NCI-H774 (cell line): Measurements from ENCODE around the gene MARK3.
A peak's percentile ranks its signal among the peaks of the same experiment; 100 is the strongest.

ENCODE experiments used
- DNase-seq: peaks from one replicate; lab custom pipeline; 2025; lab: John Stamatoyannopoulos, UW

Gene MARK3

DNA sequence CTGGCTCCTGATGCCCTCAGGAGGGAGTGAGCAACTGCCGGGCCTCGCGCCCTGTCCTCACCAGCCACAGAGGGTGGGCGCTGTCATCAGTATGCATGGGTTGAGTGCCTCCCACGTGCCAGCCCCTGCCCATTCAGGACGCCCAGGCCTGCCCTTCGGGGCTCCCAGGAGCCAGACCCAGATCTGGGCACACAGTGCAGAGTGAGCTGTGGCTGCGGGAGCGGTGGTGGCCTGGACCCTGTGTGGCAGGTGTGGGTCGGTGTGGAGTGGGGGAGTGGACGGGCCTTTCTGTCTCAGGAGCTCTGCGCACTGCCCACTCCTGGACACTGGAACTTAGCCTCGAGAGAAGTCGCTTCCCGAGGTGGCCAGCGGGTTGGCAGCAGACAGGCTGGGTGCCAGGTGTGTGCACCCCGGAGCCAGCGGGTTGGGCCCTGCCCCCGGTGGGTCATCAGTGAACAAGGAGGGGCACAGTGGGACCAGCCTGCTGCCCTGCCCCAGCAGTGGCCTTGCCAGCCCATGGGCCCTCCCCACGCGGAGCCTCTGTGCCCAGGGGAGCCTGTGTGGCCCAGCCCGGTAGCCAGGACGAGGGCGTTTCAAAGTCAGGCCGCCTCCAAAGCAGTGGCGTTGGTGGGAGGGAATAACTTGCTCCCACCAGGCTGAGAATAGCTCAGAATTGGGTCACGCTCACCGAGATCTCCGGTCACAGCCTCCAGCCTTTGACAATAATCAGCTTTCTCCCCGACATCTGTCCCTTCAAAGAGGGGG lies 153.3 kb downstream of the MARK3 start:
- no peak for DNase-seq

DNA sequence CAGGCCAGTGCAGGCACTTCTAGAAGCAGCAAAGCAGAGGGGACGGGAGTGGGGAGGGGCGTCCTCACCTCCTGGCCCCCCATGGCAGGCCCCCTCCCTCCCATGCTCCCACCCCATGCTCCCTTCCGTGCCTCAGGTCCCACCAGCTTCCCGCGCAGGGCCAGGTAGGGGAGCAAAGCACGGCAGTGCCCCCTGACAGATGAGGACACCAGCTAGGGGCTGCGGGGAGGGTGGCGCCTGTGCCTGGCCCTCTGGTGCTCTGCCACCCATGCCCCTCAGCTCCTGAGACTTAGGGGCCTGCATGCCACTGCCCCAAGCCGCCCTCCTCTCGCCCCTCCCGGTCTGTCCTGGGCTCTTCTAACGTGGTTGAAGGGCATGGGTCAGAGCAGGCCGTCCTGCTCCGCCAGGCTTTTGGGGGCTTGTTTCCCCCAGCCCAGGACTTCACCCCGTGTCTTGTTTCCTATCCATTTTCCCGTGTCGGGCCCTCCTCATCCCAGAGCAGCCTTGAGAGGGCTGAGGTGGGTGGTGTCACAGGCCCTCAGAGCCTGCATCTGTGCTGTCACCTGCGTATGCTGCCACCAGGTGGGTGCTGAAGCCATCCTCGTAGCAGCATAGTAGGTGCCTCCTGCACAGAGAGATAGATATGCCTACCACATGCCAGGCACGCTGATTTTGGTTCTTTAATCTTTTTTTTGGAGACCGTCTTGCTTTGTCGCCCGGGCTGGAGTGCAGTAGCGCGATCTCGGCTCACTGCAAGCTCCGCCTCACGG lies 154.0 kb downstream of the MARK3 start:
- DNase-seq, result no peak

DNA sequence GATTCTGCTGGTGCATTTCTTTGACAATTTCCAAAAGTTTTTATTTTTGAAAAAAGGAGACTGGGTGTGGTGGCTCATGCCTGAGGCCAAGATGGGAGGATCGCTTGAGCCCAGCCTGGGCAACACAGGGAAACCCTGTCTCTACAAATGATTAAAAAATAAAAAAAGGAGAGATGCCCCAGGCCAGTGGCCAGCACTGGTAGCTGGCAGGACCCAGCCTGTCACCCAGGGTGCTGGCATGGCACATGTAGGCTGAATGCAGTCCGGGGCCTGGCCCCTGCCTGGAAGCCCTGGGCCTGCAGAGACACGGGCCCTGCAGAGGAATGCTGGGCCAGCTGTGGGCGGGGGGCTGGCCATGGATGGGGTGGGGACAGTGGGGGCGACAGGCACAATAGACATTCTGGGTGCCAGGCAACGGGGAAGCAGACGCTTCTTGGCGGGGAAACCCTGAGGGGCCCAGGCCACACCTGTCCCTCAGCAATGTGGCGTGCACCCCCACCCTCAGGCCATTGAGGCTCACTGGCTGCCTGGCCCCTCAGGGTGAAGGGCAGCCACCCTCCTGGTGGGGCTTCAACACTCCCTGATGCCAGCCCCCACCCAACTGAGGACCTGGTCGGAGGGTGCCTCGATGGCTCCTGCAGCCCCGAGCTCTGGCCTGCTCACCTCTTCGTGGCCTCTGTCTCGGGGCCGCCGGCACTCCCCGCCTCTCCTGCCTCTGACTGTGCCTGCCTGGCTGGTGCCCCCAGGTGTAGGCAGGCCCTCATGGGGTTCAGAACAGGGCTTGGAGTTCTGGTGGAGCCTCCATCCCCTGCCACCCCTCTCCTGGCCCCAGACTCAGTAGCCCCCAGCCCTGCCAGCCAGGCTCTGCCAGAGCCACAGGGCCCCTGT lies 155.8 kb downstream of the MARK3 start:
- DNase-seq, result no peak

DNA sequence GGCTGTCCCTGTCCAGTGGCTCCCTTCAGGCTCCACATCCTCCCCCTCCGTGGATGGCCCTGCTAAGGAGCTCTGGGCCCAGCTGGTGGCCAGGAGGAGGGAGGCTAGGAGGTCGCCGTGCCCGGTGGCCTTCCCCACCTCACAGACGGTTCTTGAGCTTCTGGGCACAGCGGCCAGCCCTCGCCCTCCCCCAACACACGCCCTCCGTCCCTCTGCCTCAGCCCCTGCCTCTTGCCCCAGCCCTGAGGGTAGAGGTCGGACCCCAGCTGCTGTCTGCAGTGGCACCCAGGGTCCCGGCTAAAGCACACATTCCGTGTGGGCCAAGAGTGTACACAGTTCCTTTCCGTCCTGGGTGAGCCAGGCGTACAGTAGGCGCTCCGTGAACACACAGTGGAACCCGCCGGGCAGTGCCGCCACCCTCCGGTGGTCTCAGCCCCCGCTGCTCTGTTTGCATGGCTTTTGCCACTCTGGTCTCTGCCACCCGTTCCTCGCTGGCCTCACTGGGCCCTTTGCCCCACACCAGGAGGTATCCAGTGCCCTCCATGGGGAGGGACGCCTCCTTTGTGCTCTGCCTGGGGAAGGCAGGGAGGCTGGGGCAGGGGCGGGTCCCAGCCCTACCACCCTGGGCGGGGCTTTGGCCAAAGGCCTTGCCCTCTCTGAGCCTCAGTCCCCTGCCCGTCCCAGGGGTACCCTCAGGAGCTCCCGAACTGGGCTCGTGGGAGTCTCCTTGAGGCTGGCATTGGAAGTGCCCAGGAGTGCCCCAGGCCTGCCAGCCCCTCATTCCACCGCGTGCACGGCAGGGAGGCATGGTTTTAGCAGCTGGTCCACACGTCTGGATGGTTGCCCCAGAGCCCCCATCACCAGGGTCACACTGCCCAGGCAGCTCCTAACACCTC lies 156.7 kb downstream of the MARK3 start:
- peak; percentile 17 for DNase-seq

GRCh38 chr14:103542605-103543088 lies 157.4 kb downstream of the MARK3 start:
- DNase-seq, result peak; percentile 78

- DNase-seq, result no peak
Observed at GRCh38 chr14:103543140-103543539, 157.9 kb downstream of the MARK3 start.

GRCh38 chr14:103543721-103544387 lies 158.6 kb downstream of the MARK3 start:
- no peak for DNase-seq

- no peak for DNase-seq
Observed at GRCh38 chr14:103544388-103545218, 159.4 kb downstream of the MARK3 start.

GRCh38 chr14:103545219-103545914 lies 160.2 kb downstream of the MARK3 start:
- DNase-seq, result no peak

- DNase-seq, result no peak
Observed at GRCh38 chr14:103545915-103546651, 160.9 kb downstream of the MARK3 start.

- peak; percentile 77 for DNase-seq
Observed at GRCh38 chr14:103546652-103547454, 161.6 kb downstream of the MARK3 start.

- DNase-seq, result no peak
Observed at GRCh38 chr14:103547455-103547940, 162.3 kb downstream of the MARK3 start.

DNA sequence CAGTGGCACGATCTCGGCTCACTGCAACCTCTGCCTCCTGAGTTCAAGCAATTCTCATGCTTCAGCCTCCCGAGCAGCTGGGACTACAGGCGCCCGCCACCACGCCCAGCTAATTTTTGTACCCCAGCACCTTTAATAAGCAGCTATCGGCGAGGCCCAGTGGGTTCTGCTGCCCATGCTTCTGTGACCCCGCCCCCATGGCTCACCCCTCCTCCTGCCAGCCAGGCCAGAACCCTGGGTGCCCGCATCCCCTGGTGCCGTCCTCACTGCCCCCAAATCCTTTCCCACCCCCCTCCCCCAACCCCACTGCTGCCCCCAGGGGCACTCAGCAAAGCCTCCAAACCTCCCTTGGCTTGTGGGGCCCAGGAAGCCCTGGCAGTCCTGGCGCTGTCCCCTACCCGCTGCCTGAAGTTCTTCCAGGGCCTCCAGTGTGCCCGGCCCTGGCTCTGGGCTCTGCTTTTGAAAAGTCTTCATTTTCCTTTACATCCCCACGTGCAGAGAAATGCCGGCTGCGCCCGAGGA lies 162.8 kb downstream of the MARK3 start:
- DNase-seq, result no peak

GRCh38 chr14:103548463-103549351 lies 163.5 kb downstream of the MARK3 start:
- DNase-seq, result no peak

DNA sequence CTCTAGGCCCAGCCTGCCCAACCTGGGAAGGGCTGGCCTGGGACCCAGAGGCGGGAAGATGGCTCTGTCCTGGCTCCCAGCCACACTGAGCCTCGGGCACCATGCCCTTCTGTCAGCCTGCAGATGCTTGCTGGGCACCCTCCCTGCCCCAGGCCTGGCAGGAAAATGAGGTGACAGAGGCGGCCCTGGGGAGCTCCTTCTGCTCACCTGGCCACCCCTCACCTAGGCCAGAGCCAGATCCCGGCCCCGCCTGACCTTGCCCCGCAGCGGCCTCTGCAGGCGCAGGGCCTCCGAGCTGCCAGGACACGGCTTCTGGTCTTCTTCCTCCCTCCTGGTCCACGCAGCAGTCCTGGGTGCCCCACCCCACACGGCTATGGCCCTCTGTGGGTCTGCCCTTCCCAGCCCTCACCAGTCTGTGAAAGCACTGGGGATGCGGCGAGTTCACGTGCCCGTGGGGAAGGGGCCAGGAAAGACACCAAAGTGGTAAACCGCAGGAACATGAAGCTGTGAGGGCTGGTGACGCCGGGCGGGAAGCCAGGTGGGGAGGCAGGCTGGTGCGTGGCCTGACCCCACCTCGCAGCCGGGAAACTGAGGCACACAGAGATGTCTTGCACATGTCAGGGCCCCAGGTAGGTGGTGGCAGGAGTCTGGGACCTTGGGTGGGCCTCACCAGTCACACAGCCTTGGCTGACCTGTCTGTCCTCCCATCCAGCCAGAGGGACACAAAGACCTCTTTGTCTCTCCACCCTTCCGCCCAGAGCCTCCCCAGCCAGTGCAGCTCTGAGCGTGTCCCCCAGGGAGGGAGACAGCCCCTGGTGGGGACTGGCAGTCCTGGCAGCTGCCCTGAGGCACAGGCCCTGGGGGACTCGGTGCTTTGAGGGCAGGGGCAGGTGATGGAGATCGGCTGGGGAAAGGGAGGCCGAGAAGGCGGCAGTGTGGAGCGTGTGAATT lies 164.4 kb downstream of the MARK3 start:
- no peak for DNase-seq
